ENCODE results near the gene PLK3. TPM values are rescaled to one million over a fixed set of nuclear protein-coding genes. Genes with fewer than 3 reads are reported as not detected.
A peak's percentile ranks its signal among the peaks of the same experiment; 100 is the strongest.

PLK3 gene
- total and polyA plus RNA-seq, 8 donors = 6.1 to 35.3 (median 12.9) TPM

DNA sequence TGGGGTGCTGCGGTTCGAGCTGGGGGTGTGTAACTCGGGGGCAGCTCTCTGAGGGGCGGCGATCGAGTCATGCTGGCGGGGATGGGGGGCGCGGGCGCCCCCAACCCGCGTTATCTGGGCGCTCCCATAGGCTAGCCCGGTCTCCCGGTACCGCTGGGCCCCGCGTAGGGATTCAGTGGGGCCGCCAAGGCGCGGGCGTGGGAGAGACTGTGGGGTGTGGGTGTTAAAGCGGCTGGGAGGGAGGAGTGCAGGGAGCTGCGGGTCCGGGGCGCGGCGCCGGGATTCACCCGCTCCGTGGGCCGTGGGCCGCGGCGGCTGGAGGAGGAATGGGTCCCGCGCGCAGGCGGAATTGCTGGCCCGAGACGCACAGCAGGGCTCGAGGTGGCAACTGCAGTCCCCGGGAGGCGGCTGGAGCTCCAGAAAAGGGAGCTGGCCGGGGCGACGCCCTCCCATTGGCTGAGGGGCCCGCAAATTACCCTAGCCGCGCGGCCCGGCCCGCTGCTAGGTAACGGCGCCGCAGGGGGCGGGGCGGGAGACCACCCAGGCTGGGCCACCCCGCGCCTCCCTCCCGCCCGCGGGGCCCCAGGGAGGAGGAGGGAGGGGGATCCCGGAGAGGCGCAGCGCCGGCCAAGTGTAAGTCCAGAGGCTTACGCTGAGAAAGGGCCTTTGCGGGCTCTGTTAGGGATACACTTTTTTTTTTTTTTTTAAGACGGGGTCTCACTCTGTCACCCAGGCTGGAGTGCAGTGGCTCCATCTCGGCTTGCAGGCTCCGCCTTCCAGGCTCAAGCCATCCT lies 42.9 kb downstream of the PLK3 start, which contains the start of gene PTCH2:
TSS of gene PTCH2 (minus strand) at position 392 of the 794 bp plus-strand sequence. CDS start at position 71, 321 bp downstream.
- DNase-seq (peak in 5 of 6 donors; percentile 40 to 80 (median 64)), FAIRE-seq (no peak), ATAC-seq (peak; percentile 84 to 92 (median 90))
- no peaks in the 10 kb centered on the region for H3K36me3 ChIP-seq
- no peaks in the 10 kb centered on the region for H3K27me3 ChIP-seq
- H3K27ac ChIP-seq = no peak within 1 kb of the TSS
- TF ChIP-seq, protein P1, sequence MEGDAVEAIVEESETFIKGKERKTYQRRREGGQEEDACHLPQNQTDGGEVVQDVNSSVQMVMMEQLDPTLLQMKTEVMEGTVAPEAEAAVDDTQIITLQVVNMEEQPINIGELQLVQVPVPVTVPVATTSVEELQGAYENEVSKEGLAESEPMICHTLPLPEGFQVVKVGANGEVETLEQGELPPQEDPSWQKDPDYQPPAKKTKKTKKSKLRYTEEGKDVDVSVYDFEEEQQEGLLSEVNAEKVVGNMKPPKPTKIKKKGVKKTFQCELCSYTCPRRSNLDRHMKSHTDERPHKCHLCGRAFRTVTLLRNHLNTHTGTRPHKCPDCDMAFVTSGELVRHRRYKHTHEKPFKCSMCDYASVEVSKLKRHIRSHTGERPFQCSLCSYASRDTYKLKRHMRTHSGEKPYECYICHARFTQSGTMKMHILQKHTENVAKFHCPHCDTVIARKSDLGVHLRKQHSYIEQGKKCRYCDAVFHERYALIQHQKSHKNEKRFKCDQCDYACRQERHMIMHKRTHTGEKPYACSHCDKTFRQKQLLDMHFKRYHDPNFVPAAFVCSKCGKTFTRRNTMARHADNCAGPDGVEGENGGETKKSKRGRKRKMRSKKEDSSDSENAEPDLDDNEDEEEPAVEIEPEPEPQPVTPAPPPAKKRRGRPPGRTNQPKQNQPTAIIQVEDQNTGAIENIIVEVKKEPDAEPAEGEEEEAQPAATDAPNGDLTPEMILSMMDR (IDR thresholded peaks at IDR 0.05) = no peak
- no peaks in the 10 kb centered on the region for H3K4me1 ChIP-seq
- H3K9me3 ChIP-seq = no peaks in the 10 kb centered on the region
- peak within 1 kb of the TSS; percentile 21 to 57 (median 29) for H3K4me3 ChIP-seq
- 2% methylated on average over 59 to 72 of the region's 72 CpGs for whole genome bisulfite sequencing, 2 donors
- intact Hi-C loops (cut with DNase I) = loop anchor here in 1 of 3 donors (5.0 kb wide), 1 partner anchor 56 kb away; the partner anchor contains the start of gene BEST4

DNA sequence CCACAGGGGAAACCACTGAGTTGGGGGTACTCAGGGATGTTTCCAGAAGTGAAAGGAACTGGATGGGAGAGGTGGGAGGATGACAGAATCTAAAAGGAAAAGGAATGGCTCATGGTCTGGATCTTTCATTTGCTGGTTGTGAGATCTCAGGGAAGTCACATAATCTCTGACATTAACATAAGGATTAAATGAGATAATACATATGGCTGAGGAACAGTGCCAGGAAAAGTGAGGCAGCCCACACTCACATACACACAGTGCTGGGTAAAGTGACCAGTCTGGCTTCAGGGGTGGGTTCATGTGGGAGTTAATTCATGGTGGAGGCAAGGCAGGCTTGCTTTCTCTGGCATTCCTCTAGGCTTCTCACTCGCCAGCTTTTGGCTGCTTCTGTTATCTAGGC lies 46.8 kb downstream of the PLK3 start:
- H3K9me3 ChIP-seq = no peaks in the 10 kb centered on the region
- ATAC-seq = no peak
- FAIRE-seq = no peak
- intact Hi-C loops (cut with DNase I) = no loop called here
- H3K36me3 ChIP-seq = peaks cover 0 to 10% (median 0%) of the 10 kb centered on the region in 3 donors
- H3K4me1 ChIP-seq = no peaks in the 10 kb centered on the region
- TF ChIP-seq, protein P1 (IDR thresholded peaks at IDR 0.05) = no peak
- DNase-seq = no peak
- no peak overlapping the region for H3K4me3 ChIP-seq
- WGBS, 2 donors = 97 to 100% methylated on average over 1 of the region's 1 CpG
- no peak overlapping the region for H3K27ac ChIP-seq
- H3K27me3 ChIP-seq = no peaks in the 10 kb centered on the region

DNA sequence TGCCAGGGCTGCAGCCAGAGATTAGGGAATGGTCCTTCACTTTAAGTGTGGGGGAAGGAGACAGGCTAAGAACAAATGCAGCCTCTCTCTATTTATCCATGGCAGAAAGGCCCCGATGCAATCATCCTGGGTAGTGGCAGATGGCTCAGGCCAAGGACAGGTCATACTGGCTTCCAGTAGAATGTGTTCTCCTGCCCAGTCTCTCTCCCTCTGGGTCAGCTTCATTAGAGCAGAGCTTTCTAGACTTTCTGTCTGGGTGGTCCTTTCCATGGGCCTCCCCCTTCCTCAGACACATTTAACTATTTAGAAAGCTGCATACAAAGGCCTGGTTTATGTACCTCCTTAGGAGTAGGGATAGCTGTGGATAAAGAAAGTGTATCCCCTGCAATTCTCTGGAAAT lies 47.7 kb downstream of the PLK3 start:
- intact Hi-C loops (cut with DNase I) = no loop called here
- Histone ChIP-seq H3K36me3 (peaks cover 0 to 10% (median 0%) of the 10 kb centered on the region in 3 donors), H3K9me3 (no peaks in the 10 kb centered on the region), H3K4me1 (no peaks in the 10 kb centered on the region), H3K27ac (no peak overlapping the region), H3K4me3 (no peak overlapping the region), H3K27me3 (no peaks in the 10 kb centered on the region)
- 78 to 100% methylated on average over 1 of the region's 1 CpG for WGBS, 2 donors
- DNase-seq = no peak
- no peak for ATAC-seq
- TF ChIP-seq, protein P1 (IDR thresholded peaks at IDR 0.05) = no peak
- FAIRE-seq = no peak

DNA sequence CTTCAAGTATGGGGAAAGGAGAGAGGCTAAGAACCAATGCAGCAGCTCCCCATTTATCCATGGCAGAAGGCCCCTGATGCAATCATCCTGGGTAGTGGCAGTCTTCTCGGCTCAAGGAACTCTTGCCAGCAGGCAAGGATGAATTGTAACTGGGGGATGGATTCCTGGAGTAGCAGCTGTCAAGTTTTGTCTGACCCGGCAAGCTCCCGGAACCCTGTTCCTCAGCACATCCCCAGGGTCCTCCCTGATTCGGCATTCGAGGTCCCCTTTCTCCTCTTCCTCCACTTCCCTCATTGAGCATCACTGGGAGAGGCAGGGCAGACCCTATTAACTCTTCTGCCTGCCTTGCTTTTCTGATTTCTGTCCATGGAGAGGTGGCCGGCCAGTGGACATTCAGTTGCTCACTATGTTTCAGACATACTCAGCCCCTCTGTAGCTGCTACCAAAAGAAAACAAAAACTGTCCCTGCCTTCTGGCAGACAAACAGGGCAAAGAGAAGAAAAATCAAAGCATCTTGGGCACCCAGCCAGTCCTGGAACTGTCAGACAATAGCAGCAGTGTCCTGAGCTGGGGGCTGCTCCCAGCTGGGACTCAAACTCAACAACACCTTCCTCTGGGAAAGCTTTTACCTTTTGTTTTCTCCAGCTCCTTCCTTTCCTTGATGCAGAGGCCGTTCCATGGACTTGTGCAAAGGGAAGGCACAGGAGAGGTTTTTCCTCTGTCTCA lies 48.4 kb downstream of the PLK3 start:
- no peak overlapping the region for H3K4me3 ChIP-seq
- 91 to 92% methylated on average over 7 of the region's 7 CpGs for WGBS, 2 donors
- peaks cover 0 to 10% (median 0%) of the 10 kb centered on the region in 3 donors for H3K36me3 ChIP-seq
- TF ChIP-seq, protein P1 (IDR thresholded peaks at IDR 0.05) = no peak
- no peak overlapping the region for H3K27ac ChIP-seq
- no peak for DNase-seq
- intact Hi-C loops (cut with DNase I) = no loop called here
- no peaks in the 10 kb centered on the region for H3K27me3 ChIP-seq
- H3K9me3 ChIP-seq = no peaks in the 10 kb centered on the region
- no peaks in the 10 kb centered on the region for H3K4me1 ChIP-seq
- no peak for ATAC-seq
- FAIRE-seq = no peak

Data from pancreas (tissue), 10 donors.